ENCODE measurements around the gene PATJ.

The PATJ gene

GRCh38 chr1:62011006-62011405 lies 268.7 kb downstream of the PATJ start:
- in situ Hi-C loops (cut with MboI; ENCODE audit: low pct_unique_long_range_greater_than_20kb, low sequenced_read_pairs, unreplicated experiment), result no loop called here
- DNase-seq (ENCODE audit: low spot score), result no peak
- TF ChIP-seq, protein P1, sequence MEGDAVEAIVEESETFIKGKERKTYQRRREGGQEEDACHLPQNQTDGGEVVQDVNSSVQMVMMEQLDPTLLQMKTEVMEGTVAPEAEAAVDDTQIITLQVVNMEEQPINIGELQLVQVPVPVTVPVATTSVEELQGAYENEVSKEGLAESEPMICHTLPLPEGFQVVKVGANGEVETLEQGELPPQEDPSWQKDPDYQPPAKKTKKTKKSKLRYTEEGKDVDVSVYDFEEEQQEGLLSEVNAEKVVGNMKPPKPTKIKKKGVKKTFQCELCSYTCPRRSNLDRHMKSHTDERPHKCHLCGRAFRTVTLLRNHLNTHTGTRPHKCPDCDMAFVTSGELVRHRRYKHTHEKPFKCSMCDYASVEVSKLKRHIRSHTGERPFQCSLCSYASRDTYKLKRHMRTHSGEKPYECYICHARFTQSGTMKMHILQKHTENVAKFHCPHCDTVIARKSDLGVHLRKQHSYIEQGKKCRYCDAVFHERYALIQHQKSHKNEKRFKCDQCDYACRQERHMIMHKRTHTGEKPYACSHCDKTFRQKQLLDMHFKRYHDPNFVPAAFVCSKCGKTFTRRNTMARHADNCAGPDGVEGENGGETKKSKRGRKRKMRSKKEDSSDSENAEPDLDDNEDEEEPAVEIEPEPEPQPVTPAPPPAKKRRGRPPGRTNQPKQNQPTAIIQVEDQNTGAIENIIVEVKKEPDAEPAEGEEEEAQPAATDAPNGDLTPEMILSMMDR (IDR thresholded peaks at IDR 0.05; ENCODE audit: extremely low read depth, insufficient read depth, missing control alignments), result no peak

- TF ChIP-seq, protein P1 (IDR thresholded peaks at IDR 0.05; ENCODE audit: extremely low read depth, insufficient read depth, missing control alignments), result no peak
- in situ Hi-C loops (cut with MboI; ENCODE audit: low pct_unique_long_range_greater_than_20kb, low sequenced_read_pairs, unreplicated experiment), result no loop called here
- DNase-seq (ENCODE audit: low spot score), result no peak
Observed at GRCh38 chr1:62012095-62012494, 269.8 kb downstream of the PATJ start.

DNA sequence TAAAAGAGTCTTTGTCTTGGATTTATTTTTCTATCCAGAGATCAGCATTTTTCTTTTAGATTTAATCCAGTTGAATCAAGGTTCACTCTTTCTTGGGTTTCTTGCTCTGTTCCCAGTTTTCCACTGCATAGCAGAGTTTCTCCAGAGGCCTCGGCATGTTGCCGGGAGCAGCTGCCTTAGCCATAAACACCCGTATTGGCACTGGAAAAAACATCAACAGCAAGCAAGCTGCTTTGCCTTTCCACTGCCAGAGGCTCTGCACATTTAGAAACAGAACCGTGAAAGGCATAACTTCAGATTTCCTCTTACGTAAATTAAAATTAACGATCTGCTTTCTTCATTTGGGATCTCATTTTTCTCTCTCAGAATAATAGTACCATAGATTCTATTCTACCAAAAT lies 270.6 kb downstream of the PATJ start:
- in situ Hi-C loops (cut with MboI; ENCODE audit: low pct_unique_long_range_greater_than_20kb, low sequenced_read_pairs, unreplicated experiment), result no loop called here
- TF ChIP-seq, protein P1 (IDR thresholded peaks at IDR 0.05; ENCODE audit: extremely low read depth, insufficient read depth, missing control alignments), result no peak
- no peak for DNase-seq (ENCODE audit: low spot score)

- DNase-seq (ENCODE audit: low spot score), result no peak
- TF ChIP-seq, protein P1 (IDR thresholded peaks at IDR 0.05; ENCODE audit: extremely low read depth, insufficient read depth, missing control alignments), result no peak
- in situ Hi-C loops (cut with MboI; ENCODE audit: low pct_unique_long_range_greater_than_20kb, low sequenced_read_pairs, unreplicated experiment), result no loop called here
Observed at GRCh38 chr1:62013264-62013663, 271.0 kb downstream of the PATJ start.

DNA sequence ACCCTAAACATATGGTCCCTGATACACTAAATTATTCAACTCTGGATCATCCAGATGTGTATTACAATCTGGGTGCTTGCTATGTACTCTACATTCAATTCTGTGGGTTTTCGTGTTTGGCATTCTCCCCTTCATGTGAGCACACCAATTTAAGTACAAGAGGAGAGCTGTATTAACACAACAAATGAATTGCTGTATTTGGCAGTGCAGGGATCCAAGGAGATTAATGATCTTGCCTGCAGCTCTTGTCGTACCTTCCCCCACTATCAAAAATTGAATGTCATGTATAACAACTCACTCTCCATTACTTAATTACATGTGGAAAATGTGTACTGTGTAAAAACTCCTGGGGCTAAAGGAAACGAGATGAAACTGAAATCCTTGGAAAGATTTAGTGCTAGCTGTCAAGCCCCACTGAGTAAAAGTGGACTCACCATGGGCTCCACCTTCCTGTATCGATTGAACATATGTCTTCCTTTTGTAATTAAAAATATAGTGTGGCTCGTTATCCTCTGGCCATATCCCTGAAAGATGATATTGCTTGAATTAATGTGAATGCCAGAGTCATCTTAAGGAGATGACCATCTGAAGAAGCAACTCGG lies 280.2 kb downstream of the PATJ start:
- no peak for DNase-seq (ENCODE audit: low spot score)
- in situ Hi-C loops (cut with MboI; ENCODE audit: low pct_unique_long_range_greater_than_20kb, low sequenced_read_pairs, unreplicated experiment), result no loop called here
- TF ChIP-seq, protein P1 (IDR thresholded peaks at IDR 0.05; ENCODE audit: extremely low read depth, insufficient read depth, missing control alignments), result no peak

DNA sequence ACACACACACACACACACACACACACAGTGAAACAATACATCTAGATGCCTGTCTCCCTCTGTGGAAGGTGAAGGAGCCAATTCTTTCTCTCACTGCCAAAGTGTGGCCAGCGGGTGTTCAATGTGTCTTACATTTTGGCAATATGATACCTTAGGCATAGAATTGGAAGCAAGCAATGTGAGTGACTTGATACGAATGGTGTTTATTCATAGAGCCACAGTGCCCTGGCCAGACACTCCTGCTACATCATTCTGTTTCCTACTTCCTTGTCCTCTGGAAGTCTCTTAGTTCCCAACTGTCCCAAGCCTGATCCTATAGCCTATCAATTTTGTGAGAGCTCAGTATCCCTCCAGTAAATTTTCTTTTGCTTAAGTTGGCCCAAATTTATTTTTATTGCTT lies 282.4 kb downstream of the PATJ start:
- TF ChIP-seq, protein P1 (IDR thresholded peaks at IDR 0.05; ENCODE audit: extremely low read depth, insufficient read depth, missing control alignments), result no peak
- DNase-seq (ENCODE audit: low spot score), result no peak
- in situ Hi-C loops (cut with MboI; ENCODE audit: low pct_unique_long_range_greater_than_20kb, low sequenced_read_pairs, unreplicated experiment), result no loop called here
